Measurements from ENCODE around the gene ZNF850. TPM values are rescaled to one million over a fixed set of nuclear protein-coding genes. Genes with fewer than 3 reads are reported as not detected.

ZNF850 gene
- total RNA-seq, 1 experiment from 2014 or later, result 15.3 TPM

DNA sequence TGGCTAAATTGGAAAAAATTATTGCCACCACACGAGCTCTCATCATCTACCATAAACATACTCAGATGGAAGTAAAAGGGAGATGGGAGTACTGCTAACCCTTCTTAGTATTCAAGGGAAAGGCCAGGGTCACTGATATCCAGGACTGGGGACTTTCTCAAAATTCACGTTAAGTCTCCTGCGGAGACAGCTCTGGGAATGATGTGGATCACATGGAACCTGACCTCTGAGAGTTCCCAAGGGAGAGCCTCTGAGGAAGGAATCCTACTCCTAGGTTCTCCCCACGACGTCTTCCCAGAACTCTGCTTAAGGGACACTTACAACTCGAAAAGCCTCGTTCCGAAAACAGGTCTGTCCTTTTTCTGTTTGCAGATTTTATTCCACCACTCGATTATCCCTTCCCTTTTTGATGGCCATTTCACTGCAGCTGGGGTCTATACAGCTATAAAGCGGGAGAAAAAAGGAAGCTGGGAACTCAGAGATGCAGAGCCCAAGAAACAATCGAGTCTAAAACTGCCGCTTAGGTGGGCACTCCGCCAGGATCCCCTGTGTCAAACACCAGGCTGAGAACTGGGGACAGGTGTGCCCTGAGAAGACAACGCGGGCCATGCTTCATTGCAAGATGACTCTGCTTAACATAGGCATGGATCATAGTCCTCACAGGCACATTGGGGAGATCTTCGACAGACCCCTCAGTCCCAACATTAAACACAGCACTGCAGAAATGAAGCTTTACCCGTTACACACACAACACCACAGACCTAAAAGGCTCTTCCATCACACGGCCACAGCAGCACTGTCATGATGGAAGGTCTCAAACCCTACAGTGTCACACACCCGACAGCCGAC lies 86.0 kb downstream of the ZNF850 start:
- TF ChIP-seq, protein P1, sequence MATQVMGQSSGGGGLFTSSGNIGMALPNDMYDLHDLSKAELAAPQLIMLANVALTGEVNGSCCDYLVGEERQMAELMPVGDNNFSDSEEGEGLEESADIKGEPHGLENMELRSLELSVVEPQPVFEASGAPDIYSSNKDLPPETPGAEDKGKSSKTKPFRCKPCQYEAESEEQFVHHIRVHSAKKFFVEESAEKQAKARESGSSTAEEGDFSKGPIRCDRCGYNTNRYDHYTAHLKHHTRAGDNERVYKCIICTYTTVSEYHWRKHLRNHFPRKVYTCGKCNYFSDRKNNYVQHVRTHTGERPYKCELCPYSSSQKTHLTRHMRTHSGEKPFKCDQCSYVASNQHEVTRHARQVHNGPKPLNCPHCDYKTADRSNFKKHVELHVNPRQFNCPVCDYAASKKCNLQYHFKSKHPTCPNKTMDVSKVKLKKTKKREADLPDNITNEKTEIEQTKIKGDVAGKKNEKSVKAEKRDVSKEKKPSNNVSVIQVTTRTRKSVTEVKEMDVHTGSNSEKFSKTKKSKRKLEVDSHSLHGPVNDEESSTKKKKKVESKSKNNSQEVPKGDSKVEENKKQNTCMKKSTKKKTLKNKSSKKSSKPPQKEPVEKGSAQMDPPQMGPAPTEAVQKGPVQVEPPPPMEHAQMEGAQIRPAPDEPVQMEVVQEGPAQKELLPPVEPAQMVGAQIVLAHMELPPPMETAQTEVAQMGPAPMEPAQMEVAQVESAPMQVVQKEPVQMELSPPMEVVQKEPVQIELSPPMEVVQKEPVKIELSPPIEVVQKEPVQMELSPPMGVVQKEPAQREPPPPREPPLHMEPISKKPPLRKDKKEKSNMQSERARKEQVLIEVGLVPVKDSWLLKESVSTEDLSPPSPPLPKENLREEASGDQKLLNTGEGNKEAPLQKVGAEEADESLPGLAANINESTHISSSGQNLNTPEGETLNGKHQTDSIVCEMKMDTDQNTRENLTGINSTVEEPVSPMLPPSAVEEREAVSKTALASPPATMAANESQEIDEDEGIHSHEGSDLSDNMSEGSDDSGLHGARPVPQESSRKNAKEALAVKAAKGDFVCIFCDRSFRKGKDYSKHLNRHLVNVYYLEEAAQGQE (IDR thresholded peaks at IDR 0.05; ENCODE audit: insufficient read depth in 1 of 2, low read depth in 2 of 2, low read length in 1 of 2), result no peak
- no peak for TF ChIP-seq POLR2AphosphoS5 (IDR thresholded peaks at IDR 0.05; ENCODE audit: low read depth, low read length)
- no peak for TF ChIP-seq TCF7L2 (IDR thresholded peaks at IDR 0.05; ENCODE audit: low read depth, low read length)
- TF ChIP-seq SIN3A (IDR thresholded peaks at IDR 0.05; ENCODE audit: borderline replicate concordance, insufficient read depth, low read depth, low read length), result no peak
- TF ChIP-seq, protein P2, sequence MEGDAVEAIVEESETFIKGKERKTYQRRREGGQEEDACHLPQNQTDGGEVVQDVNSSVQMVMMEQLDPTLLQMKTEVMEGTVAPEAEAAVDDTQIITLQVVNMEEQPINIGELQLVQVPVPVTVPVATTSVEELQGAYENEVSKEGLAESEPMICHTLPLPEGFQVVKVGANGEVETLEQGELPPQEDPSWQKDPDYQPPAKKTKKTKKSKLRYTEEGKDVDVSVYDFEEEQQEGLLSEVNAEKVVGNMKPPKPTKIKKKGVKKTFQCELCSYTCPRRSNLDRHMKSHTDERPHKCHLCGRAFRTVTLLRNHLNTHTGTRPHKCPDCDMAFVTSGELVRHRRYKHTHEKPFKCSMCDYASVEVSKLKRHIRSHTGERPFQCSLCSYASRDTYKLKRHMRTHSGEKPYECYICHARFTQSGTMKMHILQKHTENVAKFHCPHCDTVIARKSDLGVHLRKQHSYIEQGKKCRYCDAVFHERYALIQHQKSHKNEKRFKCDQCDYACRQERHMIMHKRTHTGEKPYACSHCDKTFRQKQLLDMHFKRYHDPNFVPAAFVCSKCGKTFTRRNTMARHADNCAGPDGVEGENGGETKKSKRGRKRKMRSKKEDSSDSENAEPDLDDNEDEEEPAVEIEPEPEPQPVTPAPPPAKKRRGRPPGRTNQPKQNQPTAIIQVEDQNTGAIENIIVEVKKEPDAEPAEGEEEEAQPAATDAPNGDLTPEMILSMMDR (IDR thresholded peaks at IDR 0.05), result no peak
- Histone ChIP-seq H3K4me1 (ENCODE audit: control insufficient read depth, insufficient read depth, low read length) (no peaks in the 10 kb centered on the region; the same call in 1 of the 2 replicates), H3K27ac (ENCODE audit: low read length) (peak overlapping the region; percentile 80), H3K9me3 (ENCODE audit: control insufficient read depth, insufficient read depth, low read depth, low read length) (peaks cover 22% of the 10 kb centered on the region), H3K27me3 (ENCODE audit: control insufficient read depth, insufficient read depth, low read length) (no peaks in the 10 kb centered on the region), H3K4me3 (ENCODE audit: low read depth in 2 of 2, low read length in 2 of 2) (peak overlapping the region; percentile 60 to 97), H3K36me3 (ENCODE audit: control insufficient read depth, insufficient read depth, low read length) (peaks cover 15% of the 10 kb centered on the region)
- peak; percentile 47; the same call in 1 of the 2 replicates for ATAC-seq
- DNase-seq (ENCODE audit: low read depth, low spot score), result no peak
- intact Hi-C loops (cut with micrococcal nuclease; ENCODE audit: unreplicated experiment), result no loop called here
- BruUV-seq (replicated peaks), result TSS peak; percentile 80
- in situ Hi-C loops (cut with HindIII; ENCODE audit: low pct_unique_long_range_greater_than_20kb, low sequenced_read_pairs), result no loop called here
- CTCF ChIA-PET, result no interaction called here
- POLR2A ChIA-PET, result interaction anchor here (0.7 kb wide), 1 partner anchor 485 kb away, joined by 6 read pairs; no protein-coding TSS in a partner anchor

DNA sequence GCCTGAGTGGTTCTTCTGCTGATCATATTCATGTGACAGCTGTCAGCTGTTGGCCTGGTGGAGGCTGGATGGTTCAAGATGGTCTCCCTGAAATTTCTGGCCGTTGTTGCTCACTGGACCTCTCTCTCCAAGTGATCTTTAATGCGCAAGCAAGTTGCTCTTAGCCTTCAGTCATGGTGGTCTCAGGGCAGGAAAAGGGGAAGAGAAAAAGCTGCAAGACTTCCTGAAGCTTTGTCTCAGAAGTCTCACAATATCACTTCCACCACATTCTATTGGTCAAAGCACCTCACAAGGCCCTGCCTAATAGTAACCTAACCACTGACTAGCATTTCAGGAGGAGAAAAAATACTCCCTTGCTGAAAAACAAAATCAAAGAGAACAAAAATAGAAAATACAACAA lies 86.8 kb downstream of the ZNF850 start:
- Histone ChIP-seq H3K9me3 (ENCODE audit: control insufficient read depth, insufficient read depth, low read depth, low read length) (peaks cover 22% of the 10 kb centered on the region), H3K27ac (ENCODE audit: low read length) (peak overlapping the region; percentile 80), H3K36me3 (ENCODE audit: control insufficient read depth, insufficient read depth, low read length) (peaks cover 15% of the 10 kb centered on the region), H3K4me1 (ENCODE audit: control insufficient read depth, insufficient read depth, low read length) (no peaks in the 10 kb centered on the region; the same call in 1 of the 2 replicates), H3K4me3 (ENCODE audit: low read depth in 2 of 2, low read length in 2 of 2) (peak overlapping the region; percentile 60 to 97), H3K27me3 (ENCODE audit: control insufficient read depth, insufficient read depth, low read length) (no peaks in the 10 kb centered on the region)
- in situ Hi-C loops (cut with HindIII; ENCODE audit: low pct_unique_long_range_greater_than_20kb, low sequenced_read_pairs), result no loop called here
- ATAC-seq (no peak), DNase-seq (ENCODE audit: low read depth, low spot score) (no peak)
- no peak for TF ChIP-seq SIN3A (IDR thresholded peaks at IDR 0.05; ENCODE audit: borderline replicate concordance, insufficient read depth, low read depth, low read length)
- no TSS peak for BruUV-seq (replicated peaks)
- ChIA-PET POLR2A (no interaction called here), CTCF (no interaction called here)
- intact Hi-C loops (cut with micrococcal nuclease; ENCODE audit: unreplicated experiment), result no loop called here

DNA sequence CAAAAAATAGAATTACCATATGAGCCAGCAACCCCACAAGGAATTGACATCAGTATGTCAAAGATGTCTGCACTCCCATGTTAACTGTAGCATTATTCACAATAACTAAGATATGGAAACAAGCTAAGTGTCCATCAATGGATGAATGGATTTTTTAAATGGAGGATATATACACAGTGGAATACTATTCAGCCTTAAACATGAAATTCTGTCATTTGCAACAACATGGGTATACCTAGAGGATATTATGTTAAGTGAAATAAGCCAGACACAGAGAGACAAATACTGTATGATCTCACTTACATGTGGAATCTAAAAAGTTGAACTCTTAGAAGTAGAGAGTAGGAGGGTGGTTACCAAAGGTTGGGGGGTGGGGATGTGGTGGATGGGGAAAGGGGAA lies 93.2 kb downstream of the ZNF850 start:
- no TSS peak for BruUV-seq (replicated peaks)
- H3K36me3 ChIP-seq (ENCODE audit: control insufficient read depth, insufficient read depth, low read length), result no peaks in the 10 kb centered on the region
- in situ Hi-C loops (cut with HindIII; ENCODE audit: low pct_unique_long_range_greater_than_20kb, low sequenced_read_pairs), result no loop called here
- TF ChIP-seq, protein P2 (IDR thresholded peaks at IDR 0.05), result no peak
- TF ChIP-seq TCF7L2 (IDR thresholded peaks at IDR 0.05; ENCODE audit: low read depth, low read length), result no peak
- no peak for TF ChIP-seq POLR2AphosphoS5 (IDR thresholded peaks at IDR 0.05; ENCODE audit: low read depth, low read length)
- TF ChIP-seq, protein P1 (IDR thresholded peaks at IDR 0.05; ENCODE audit: insufficient read depth in 1 of 2, low read depth in 2 of 2, low read length in 1 of 2), result no peak
- TF ChIP-seq SIN3A (IDR thresholded peaks at IDR 0.05; ENCODE audit: borderline replicate concordance, insufficient read depth, low read depth, low read length), result no peak
- no peaks in the 10 kb centered on the region; the same call in 1 of the 2 replicates for H3K9me3 ChIP-seq (ENCODE audit: control insufficient read depth, insufficient read depth, low read depth, low read length)
- no peaks in the 10 kb centered on the region for H3K27me3 ChIP-seq (ENCODE audit: control insufficient read depth, insufficient read depth, low read length)
- no peak for ATAC-seq
- no peak overlapping the region for H3K4me3 ChIP-seq (ENCODE audit: low read depth in 2 of 2, low read length in 2 of 2)
- no peak overlapping the region for H3K27ac ChIP-seq (ENCODE audit: low read length)
- ChIA-PET CTCF (no interaction called here), POLR2A (no interaction called here)
- DNase-seq (ENCODE audit: low read depth, low spot score), result no peak
- intact Hi-C loops (cut with micrococcal nuclease; ENCODE audit: unreplicated experiment), result no loop called here
- no peaks in the 10 kb centered on the region for H3K4me1 ChIP-seq (ENCODE audit: control insufficient read depth, insufficient read depth, low read length)
